ENCODE results near the gene HELZ2.

GRCh38 chr20:63565699-63566335, 8.2 kb downstream of the HELZ2 start:
- TF ChIP-seq POLR2AphosphoS5 (IDR thresholded peaks at IDR 0.05; ENCODE audit: low read depth, low read length): no peak
- no peak for TF ChIP-seq REST (IDR thresholded peaks at IDR 0.05; ENCODE audit: insufficient read depth in 1 of 2, low read depth in 2 of 2, low read length in 2 of 2)
- no peak for TF ChIP-seq SIN3A (IDR thresholded peaks at IDR 0.05; ENCODE audit: borderline replicate concordance, insufficient read depth, low read length)

Measured in PFSK-1 (cell line).